Suppressor macrophage (primary cell): ENCODE measurements around the gene TEX13A.

Source experiments
- DNase-seq, 4 experiments: peaks; one replicate each; pipeline ENCODE4 v3.0.0-alpha.2; 2020 to 2022

Gene TEX13A

DNA sequence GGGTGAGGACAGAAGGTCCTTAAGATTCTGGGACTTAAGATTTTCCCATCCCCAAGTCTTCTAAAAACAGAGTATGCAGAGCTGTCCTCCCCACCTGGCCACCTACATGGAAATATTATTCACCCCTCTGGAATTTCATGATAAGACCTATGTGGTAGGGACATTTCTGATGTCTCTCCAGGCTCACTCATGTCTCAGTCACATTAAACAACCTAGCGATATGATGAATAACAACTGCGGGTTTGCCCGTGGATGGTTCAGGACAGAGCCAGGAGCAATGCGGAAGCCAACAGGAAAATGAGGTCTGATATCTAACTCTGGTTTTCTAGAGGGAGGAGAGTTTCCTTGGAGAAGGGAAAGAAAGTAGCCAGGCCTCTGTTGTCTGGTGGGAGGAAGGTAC is 47.4 kb downstream of the TEX13A start:
- DNase-seq, result no peak
